Measurements from ENCODE around the gene ARHGAP27.
"Not testable (repeated sequence)": the region's sequence is repeated elsewhere in the genome, so short reads cannot be mapped to it uniquely, and the experiment has no call there.

Gene ARHGAP27

DNA sequence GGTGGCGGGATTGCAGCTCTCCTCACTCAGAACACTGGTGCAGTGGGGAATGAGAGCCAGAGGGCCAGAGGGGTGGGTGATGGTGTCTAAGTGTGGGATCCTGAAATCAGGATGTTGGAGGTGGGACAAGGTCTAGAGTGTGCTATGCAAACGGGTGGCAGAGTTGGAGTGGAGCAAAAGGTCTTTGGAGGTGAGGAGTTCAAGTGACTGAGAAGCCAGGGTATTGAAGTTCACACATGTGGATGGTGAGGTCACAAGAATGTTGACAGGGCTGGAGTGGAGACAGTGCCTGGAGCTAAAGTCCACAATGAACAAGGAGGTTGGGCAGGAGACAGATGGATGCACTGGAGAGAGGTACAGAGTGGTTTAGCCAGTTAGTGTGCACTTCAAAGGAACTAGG lies 77.6 kb downstream of the ARHGAP27 start:
- no peak for DNase-seq

DNA sequence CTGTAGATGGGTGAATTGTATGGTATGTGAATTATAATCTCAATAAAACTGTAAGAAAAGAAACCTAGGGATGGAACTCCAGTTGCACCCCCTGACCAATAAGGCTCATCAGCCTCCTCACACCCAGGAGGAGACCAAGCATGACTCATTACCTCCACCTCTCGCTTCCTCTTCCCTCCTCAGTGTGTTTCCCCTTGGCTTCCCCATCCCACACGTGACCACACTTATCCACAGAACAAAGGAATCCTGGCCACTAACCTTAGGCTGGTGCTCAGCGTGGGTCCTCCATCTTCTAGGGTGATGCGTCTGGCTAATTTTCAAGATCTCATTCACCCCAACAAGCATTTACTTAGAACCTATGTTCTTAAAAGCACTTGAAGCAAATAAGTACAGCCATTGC lies 79.6 kb downstream of the ARHGAP27 start:
- DNase-seq: no peak

DNA sequence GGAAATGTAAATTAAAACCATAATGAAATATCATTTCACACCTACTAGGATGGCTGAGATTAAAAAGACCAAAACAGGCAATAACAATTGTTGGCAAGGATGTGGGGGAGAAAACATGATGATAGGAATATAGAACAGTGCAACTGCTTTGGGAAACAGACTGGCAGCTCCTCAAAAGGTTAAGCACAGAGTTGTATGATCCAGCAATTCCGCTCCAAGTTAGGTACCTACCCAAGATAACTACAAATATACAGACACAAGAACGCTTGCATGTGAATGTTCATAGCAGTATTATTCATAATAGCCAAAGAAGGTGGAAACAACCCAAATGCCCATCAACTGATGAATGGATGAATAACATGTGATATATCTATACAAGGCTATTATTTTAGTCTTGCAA lies 80.8 kb downstream of the ARHGAP27 start:
- no peak for DNase-seq

DNA sequence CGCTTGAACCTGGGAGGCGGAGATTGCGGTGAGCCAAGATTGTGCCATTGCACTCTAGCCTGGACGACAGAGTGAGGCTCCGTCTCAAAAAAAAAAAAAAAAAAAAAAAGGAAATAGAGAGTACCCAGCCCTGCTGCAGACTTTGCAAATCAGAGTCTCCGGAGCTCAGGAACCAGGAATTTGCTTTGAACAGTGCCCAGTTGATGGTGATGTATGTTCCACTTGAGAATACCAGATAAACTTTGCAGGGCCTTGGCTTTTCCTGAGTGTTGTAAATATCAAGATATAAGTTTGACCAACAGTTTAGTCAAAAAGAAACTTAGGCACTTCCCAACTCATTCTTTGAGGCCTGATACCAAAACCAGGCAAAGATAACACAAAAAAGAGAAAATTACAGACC lies 85.2 kb downstream of the ARHGAP27 start:
- DNase-seq: no peak

DNA sequence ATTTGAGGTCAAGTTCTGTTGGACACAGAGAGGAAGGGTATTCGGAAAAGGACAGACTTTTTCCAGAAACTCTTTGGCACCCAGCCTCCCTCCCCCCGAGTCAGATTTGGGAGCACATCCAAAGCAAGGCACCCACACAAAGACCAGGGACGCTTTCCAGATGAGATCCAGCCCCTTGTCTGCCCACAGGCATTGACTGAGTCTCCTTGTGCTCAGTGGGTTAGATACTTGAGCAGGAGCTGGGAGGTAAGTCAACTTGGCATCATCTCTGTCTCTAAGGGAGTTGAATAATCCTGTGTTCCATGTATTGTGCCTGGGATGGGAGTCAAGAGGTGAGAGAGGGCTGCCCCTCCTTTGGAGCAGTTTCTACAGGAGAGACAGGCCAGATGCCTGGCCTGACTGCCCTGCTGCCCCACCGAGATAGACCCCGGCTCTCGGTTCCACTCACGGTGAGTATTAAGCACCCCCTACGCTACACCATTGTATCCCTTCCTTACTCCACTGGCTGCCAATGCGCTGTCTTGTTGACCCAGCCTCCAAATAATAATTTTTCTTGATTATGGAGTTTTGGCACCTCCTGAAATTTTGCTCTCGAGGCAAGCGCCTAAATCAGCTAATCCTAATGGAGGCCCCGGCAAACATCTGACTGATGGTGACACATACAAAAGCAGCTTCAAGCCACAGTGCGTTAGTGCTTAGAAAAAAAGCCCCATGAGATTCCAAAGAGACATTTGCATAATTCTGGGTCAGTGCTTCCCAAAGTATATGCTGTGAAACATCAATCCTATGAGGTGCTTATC lies 86.3 kb downstream of the ARHGAP27 start:
- DNase-seq: no peak

DNA sequence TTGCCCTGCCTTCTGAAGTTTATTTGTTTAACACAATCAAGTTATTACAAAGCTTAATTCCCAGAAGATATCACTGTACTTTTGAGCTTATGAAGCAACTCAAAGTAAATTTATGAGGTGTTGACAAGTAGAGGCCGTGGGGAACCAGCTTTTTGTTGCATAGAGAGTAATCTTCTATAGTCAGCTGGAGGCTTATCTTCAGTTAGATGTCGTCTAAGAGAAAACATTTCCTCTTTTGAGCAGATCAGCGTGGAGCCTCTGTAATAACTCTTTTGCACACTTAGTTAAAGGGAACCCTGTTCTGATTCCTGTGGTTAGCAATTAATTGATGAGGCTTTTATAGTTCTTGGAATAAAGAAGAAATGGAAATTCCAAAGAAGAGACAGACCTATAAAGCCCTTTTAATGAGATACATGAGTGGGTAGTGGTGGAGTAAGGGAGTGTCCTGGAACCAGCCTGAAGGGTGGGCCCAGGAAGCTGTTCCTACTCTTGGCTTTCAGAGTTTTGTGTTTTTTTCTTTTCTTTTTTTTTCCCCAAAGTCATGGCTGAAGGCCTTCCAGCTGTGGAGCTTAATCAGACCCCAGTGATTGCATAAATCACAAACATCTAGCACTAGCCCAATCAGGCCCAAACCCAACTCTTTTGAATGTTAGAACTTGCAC lies 87.0 kb downstream of the ARHGAP27 start:
- DNase-seq: peak; percentile 69

DNA sequence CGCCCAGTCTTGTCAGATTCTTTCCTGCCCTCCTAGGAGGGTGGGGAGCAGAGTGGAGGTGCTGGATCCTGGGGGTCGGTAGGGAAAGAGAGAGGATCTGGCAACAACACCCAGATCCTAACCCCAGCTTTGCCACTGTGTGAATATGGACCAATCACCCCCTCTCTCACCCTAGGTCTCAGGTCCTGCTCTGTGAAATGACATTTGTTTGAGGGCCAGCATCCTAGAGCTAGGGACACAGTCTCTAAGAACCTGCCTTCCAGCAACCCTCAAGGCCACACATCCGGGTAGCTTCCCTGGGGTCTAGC lies 87.5 kb downstream of the ARHGAP27 start:
- no peak for DNase-seq

DNA sequence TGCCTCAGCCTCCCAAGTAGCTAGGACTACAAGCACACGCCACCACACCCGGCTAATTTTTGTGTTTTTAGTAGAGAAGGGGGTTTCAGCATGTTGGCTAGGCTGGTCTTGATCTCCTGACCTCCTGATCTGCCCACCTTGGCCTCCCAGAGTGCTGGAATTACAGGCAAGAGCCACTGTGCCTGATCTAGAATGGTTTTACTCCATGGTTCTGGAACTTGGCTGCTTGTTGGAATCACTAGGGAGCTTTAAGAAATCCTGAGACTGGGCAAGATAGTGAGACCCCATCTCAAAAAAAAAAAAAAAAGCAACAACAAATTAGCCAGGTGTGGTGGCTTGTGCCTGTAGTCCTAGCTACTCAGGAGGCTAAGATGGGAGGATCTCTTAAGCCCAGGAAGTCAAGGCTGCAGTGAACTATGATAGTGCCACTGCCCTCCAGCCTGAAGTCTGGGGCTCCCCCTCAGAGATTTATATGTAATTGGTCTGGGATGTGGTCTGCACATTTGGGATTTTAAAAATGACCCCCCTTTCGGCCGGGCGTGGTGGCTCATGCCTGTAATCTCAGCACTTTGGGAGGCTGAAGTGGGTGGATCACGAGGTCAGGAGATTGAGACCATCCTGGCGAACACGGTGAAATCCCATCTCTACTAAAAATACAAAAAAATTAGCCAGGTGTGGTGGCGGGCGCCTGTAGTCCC lies 88.6 kb downstream of the ARHGAP27 start:
- not testable (repeated sequence) for DNase-seq
